Left ventricle myocardium superior (tissue), 1 donor: ENCODE measurements around the gene POLA2. TPM values are rescaled to one million over a fixed set of nuclear protein-coding genes. Genes with fewer than 3 reads are reported as not detected.

Experiments used
- ATAC-seq: fragments of 200-7000 bp; cut with Tn5 transposase; one replicate; pipeline ENCODE4 v1.9.1; 2020; ENCODE audit warnings: mild to moderate bottlenecking, moderate library complexity
- DNase-seq: peaks from one replicate; pipeline ENCODE4 v3.0.0-alpha.2; 2020
- intact Hi-C: fragments of 100-400 bp; cut with micrococcal nuclease; formaldehyde crosslinking; loops from one replicate; pipeline ENCODE4 v1.11.0; 2022
- total RNA-seq: library from RNA; stranded (reverse); fragmentation: NEBNext Ultra II Directional; extraction: Animal tissue kit (Norgen Biotek cat#: 25700); gene quantifications from one replicate; pipeline ENCODE4 v1.2.1, GENCODE V29; 2021
- donor health status: DM: no; HTN: yes; CAD: no; lungs with severe emphysema.

POLA2 gene
- total RNA-seq, 1 donor from 2014 or later: 3.5 TPM

DNA sequence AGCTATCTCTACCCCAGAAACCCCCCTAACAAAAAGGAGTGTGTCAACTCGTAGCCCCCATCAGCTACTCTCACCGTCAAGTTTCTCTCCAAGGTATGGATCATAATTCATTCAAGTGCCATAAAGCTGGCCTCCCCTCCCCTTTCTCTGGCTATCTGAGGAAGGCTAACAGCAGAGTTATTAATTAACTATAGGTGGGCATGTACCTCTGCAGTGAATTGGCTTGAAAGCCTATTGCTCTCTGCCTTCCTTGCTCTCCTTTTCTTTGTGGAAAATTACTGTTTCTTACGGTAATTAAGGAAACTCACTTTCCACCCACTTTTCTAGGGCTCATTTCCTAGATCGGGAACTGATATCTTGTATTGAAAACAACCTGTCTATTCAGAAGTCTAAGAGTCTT lies 14.1 kb downstream of the POLA2 start:
- intact Hi-C loops: loop anchor here (2.0 kb wide), 1 partner anchor 39 kb away; the partner anchor contains the start of gene CDC42EP2
- ATAC-seq: no peak
- no peak for DNase-seq

DNA sequence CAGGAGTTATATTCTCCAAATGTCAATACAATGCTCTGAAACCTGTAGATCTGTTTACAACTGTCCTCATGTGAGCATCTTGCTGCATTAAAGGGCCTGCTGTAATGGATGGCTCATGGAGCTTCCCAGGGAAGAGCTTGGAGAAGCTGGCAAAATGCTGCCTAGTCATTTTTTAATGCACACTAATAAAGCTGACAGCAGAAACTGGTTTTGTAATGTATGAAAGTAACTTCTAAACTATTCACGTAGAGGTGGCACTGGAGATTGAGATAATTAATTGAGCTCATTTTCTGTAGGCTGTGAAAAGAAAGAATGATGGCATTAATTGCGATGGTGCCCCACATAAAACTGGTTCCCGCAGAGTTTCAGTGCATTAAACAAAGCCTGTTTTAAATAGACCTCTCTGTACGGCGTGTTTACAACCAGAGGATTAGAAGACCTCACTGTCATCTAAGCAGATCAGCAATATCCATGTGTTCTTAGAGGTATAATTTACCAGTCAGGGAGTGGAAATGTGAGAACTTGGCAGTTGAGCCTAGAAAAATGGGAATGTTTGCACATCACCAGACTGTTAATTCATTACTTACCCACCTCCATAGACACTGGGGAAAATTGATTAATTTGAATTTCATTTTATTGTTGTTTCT lies 16.0 kb downstream of the POLA2 start:
- ATAC-seq: no peak
- DNase-seq: no peak
- intact Hi-C loops: no loop called here

DNA sequence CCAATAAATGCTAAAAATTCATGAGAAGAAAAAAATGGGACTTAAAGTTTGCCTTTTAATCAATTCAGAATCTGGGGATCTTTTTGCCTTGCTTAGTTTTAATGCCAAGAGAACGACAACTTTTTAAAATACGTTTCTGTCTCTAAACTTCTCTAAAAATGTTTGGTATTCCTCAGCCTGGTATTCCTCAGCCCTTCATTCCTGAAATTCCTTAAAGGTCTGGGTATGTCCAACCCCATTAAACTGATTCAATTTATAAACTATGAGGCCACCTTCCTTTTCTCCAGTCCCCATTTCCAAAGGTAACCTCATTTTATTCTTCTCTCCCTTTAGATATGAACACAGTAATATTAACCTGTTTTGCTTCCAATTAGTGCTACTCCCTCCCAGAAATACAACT lies 16.6 kb downstream of the POLA2 start:
- intact Hi-C loops: no loop called here
- DNase-seq: no peak
- no peak for ATAC-seq

DNA sequence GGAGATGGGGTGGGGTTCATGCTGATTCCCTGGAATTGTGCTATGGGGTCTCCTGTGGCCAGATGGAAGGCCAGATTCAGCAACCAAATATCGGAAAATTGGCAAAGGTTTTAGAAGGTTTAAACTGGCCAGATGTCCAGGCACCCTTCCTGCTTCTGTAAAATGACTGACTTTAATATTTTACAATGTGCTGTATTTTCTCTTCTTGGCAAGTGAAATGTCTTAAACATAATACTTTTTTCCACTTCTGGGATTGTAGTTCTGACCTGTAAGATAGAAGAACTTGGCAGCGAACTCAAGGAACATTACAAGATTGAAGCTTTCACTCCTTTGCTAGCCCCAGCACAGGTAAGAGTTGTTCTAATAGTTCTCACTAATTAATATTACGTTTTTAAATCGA lies 17.5 kb downstream of the POLA2 start:
- intact Hi-C loops: no loop called here
- peak; percentile 9 for ATAC-seq
- DNase-seq: no peak

DNA sequence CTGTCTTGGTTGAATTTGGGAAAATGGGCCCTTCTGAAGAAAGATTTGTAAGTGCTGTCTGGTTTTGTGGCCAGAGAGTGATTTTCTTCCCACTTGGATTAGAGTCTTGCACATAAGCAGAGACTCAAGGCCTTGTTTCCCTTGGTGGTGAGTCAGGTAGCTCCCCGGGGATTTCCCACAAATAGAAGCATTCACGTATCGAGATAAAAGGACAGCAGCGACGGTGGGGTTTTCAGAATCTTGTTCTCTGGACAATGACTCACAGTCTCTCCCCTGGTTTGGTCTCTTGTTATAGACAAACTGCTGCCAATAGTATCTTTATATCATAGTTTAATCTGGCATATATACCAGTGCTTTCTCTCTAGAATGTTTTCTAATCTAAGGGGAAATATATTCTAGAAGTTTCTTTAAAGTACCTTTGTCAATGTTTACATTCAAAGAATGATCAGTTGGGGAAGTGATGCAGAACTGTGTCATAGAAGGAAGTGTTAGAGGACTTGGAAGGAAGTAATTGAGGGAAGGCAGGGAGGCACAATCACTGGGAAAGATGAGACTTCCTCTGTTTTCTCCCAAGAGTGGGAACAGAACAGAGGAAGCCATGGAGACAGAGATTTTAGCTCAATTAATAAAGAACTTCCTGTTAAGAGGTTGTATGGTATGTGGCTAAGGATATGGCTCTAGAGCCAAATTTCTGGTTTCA lies 18.1 kb downstream of the POLA2 start:
- no peak for DNase-seq
- ATAC-seq: peak; percentile 8
- intact Hi-C loops: no loop called here

- intact Hi-C loops: no loop called here
- ATAC-seq (no peak), DNase-seq (no peak)
Observed at GRCh38 chr11:65280646-65281045, 18.9 kb downstream of the POLA2 start.

DNA sequence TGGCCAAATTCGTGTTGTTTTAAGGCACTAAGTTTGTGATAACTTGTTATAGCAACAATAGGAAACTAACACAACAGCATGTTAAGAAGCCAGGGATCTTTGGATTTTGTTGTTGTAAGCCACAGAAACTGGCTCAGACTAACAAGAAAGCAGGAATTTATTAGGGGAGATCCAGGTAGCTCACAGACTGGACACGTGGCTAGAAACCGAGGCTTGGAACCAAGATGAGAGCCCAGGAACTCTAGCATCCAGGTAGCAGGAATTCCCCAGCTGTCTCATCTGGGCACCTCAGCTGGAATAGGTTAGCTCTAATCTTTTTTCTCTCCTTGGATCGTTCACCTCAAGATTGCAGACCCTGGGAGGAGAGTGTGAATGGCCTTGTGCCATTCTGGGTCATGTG lies 24.9 kb downstream of the POLA2 start:
- no peak for ATAC-seq
- intact Hi-C loops: no loop called here

DNA sequence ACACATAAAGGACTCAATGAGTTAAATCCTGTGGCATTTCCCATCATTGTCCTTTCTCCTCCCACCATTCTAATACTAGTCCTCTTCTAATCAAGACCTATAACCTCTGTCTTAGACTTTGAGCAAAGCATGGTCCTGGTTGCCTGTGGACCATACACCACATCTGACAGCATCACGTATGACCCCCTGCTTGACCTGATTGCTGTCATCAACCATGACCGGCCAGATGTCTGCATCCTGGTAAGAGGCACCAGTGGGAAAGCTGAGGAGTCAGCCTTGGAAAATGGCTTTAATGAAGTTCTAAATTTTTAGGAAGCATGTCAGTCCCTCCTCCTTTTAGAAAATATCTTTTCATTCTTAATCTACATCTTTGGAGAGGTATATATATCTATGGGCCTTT lies 25.8 kb downstream of the POLA2 start:
- no peak for DNase-seq
- intact Hi-C loops: no loop called here
- ATAC-seq: no peak

More for the DNA sequence above, 24.9 kb downstream of the POLA2 start:
- DNase-seq: no peak

DNA sequence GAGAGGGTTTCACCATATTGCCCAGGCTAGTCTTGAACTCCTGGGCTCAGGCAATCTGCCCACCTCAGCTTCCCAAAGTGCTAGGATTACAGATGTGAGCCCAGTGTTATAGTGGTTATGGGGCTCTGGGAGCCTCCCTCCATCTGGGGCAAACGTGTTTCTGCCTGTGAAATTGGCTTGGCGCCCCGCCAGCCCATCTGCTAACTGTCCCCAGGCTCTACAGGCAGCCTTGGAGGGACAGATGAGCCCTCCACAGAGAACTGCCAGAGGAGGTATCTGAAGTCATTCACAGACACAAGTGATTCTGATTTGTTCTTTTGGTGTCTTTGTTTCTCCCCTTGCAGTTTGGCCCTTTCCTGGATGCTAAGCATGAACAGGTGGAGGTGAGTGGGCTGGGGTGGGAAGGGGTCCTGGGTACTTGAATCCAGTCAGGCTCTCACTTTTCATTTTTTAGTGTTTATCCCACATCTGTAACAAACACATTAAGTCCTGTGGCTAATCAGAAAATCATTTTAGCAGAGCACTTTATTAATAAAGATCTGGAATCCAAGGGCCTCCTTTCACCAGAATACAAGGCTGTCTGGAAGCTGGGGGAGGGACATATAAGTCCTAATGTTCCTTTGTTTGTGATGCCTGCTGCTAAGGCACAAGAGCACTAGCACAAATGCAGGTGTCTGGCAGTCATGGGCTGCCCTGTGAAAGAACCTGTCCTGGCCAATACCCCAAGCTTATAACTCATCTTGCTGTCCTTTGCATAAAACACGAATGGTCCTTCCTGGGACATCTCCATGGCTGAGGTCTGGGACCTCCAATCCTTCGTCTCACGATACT lies 27.2 kb downstream of the POLA2 start:
- peak; percentile 7 for ATAC-seq
- intact Hi-C loops: no loop called here
- peak; percentile 87 for DNase-seq

DNA sequence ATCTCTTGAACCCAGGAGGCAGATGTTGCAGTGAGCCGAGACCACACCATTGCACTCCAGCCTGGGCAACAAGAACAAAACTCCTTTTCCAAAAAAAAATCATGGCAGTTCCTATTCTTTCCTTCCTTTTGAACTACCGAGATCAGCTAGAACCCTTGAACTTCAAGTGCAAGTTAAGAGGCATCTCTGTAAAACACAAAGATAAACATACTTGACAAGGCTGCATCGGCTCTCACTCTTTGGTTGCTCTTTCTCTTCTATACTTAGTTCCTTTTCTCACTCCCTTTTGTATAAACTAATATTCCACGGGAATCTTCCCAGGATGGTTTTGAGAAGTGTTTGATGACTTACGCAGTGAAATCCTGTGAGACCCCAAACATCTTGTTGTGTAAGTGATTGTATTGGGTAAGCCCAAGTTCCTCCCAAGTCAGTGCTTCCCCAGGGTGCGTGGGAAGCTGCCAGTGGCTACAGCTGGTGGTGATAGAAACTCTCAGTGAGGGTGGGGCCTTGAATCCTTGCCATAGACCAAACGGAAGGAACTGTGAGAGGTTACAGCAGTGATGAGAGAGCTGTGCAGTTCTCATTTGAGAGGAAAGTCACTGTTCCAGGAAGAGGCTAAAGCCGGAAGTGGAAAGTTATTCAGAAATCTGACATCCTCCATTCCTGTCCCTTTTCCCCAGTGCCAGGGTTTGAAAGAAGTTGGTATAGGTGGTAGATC lies 28.8 kb downstream of the POLA2 start:
- ATAC-seq (peak; percentile 86), DNase-seq (peak; percentile 92)
- intact Hi-C loops: no loop called here

- DNase-seq (no peak), ATAC-seq (peak; percentile 21)
- intact Hi-C loops: no loop called here
Observed at GRCh38 chr11:65291613-65292012, 29.9 kb downstream of the POLA2 start.

GRCh38 chr11:65292890-65293289 lies 31.1 kb downstream of the POLA2 start:
- intact Hi-C loops: no loop called here
- no peak for DNase-seq
- no peak for ATAC-seq

- intact Hi-C loops: no loop called here
- ATAC-seq (peak; percentile 44), DNase-seq (peak; percentile 84)
Observed at GRCh38 chr11:65293909-65294381, 32.2 kb downstream of the POLA2 start.

DNA sequence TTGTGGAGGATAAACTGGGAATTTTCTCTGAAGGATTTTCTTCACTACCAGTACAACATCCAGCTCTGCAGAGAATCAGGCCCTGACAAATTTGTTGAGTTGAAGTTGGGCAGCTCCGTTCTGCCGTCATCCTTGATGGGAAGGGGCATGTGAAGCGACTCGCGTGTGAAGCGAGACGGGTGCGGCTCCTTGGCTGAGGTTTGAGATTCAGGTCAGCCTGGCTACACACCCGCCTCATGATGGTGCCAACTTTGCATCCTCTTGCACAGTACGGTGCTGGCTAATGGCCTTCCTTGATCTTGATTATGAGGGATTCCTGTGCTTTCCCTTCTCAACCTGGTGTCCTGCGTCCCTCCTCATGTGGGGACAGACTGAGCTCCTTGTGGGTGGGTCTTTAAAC lies 33.2 kb downstream of the POLA2 start:
- peak; percentile 52 for DNase-seq
- ATAC-seq: no peak

DNA sequence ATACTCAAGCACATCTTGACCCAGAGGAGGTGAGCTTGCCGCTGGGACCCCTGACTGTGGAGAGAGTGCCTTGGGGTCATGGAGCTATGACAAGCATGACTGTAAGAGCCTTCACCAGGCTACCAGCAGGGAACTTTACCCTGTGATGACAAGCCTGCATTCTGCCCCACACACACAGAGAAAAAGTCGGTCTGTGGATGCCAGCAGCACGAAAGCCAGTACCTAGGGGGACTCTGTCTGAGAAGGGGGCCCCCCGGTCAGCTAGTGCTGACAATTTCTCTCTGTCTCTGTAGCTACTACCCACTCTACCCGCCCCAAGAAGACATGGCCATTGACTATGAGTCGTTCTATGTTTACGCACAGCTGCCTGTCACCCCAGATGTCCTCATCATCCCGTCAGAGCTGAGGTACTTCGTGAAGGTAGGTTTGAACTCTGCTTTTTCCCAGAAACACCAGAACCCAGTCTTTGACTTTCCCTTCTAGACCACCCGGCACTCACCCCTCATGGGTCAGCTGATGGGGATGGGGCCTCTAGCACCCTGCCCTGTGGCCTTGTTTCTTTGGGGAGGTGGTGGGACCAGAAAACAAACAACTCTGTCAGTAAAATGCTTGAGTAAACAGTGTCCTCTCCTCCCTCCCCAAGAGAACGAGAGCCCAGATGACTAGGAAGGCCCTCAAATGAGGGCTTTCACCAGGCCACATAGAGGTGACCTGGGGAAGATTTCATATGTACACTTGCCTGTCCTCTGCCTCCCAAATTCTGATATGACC lies 34.0 kb downstream of the POLA2 start:
- no peak for ATAC-seq
- intact Hi-C loops: no loop called here
- no peak for DNase-seq

More for the DNA sequence above, 33.2 kb downstream of the POLA2 start:
- intact Hi-C loops: no loop called here

- peak; percentile 12 for ATAC-seq
- intact Hi-C loops: no loop called here
- peak; percentile 70 for DNase-seq
Observed at GRCh38 chr11:65297026-65297672, 35.4 kb downstream of the POLA2 start.

DNA sequence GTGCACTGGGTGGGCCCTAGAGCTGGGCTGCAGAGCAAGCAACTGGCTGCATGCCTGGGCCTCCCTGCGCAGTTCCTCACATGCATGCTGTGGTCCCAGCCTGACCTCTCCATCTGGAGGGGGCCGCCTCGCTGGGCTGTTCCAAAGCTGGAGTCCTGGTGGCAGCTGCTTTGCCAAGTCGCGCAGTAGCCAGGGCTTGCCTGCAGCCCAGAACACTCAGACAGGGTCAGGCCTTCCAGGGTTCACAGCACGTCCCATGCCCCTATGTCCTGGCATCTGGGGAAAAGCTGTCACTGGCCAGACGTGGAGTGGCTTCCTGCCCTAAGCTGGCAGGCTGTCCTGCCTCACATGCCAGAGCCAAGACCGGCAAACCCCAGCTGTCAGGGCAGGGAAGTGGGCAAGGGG lies 36.4 kb downstream of the POLA2 start:
- DNase-seq: peak; percentile 96
- intact Hi-C loops: no loop called here
- ATAC-seq: peak; percentile 81

DNA sequence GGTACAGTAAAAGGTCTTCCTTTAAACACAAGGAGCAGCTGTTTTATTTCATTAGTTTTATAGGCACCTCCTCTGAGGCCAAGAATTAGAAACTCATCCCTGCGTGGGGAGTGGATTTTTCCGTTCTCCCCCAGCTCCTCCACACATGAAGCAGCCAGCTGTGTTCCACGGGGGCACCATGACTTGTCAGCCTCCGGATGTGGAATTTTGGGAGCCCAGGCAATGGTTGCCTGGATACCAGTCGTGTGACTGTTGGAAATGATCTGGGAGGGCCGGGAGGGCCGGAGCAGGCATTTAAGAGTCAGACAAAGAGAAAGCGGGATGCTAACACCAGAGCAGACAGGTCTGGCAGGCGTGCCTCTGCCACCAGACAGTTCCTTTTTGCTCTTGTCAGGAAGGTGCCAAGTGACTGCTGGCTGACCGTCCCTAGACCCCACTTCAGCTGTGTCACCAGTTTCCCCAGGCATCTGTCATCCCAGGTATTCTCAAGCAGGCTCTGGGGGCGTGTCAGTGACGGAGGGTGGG lies 37.0 kb downstream of the POLA2 start:
- peak; percentile 82 for DNase-seq
- intact Hi-C loops: no loop called here
- ATAC-seq: peak; percentile 48
